ENCODE data around the gene SMIM21.

Gene SMIM21

DNA sequence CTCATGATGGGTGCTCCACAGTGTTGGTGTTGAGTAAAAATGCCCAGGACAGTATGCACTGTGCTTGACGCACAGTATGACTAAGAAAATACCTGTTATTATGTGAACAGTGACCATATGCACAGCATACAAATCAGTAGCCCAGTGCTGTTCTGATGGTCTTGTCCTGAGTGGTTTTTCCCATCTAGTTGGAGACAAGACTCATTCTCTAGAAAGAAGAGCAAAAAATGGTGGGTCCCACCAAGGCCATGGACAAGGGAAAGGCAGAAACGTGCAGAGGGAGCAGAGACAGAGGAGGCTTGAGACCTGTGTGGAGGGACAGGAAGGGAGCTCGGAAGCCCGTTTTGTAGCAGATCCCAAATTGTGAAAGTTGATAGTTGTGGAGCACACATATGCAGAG, 987 bp upstream of the SMIM21 start:
- DNase-seq (ENCODE audit: low read depth in 1 of 2, low spot score in 1 of 2), result no peak

DNA sequence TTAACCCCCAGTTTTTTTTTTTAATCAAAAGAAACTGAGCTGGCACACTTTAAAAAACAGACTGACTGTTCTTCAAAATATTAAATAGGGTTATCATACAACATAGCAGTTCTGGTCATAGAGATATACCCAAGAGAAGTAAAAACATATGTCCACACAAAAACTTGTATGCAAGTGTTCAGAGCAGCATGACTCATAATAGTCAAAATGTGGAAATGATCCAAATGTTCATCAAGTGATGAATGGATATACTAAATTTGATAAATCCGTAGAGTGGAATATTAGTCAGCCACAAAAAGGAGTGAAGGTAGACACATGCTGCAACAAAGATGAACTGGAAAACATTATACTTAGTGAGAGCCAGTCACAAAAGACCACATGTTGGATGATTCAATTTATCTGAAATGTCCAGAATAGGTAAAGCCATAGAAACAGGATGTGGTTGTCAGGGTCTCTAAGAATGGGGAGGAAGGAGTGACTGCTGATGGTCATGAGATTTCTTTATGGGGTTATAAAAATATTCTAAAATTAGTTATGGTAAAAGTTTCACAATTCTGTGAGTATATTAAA, 5.1 kb downstream of the SMIM21 start:
- DNase-seq (ENCODE audit: low read depth in 1 of 2, low spot score in 1 of 2), result no peak

DNA sequence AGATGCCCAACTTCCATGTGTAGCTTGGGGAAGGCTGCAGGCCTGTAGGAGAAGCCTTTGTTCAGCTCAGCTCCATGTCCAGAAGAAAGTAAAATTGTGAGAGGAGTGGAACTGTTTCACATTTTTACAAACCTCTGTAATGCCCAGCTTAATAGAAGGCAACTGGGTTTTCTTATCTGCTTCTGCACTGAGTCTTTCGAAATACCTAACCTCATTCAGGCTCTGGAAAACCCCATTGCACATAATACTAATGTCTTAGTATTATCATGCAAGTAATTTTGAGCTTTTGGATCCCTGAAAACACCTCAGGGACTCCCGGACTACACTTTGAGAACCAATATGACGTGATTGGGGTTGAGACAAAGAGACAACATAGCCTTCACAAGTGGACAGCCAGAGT, 5.8 kb downstream of the SMIM21 start:
- DNase-seq (ENCODE audit: low read depth in 1 of 2, low spot score in 1 of 2), result no peak

DNA sequence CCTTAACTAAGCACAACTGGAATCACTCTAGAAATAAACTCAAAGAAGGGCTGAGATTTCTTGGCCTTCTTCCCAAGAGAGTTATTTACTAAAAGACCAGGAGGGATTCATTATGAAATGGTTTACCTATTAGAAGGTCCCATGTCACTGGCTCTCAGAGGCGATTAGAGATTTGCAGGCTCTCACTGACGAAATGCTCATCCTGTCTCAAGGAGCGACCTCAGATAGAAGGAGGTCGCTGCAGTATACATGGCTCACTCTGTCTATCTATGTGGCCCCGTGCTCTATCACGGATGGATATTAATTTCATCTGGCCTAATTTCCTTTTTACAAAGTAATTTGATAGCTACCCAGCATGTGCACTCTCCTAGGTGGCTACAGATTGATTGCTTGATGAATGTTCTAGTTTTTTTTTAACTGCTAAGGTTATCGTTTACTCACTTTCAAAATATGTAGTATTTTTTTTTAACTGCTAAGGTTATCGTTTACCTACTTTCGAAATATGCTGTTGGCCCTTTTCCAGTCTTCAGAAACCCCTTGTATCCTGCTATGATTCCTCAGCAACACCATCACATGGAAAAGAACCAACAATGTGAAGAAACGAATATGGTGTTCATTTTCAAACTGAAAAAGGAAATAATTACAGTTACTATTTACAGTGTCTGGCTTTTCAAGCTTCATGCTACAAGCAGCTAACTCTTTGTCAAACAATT, 9.1 kb downstream of the SMIM21 start:
- DNase-seq (ENCODE audit: low read depth in 1 of 2, low spot score in 1 of 2), result no peak

DNA sequence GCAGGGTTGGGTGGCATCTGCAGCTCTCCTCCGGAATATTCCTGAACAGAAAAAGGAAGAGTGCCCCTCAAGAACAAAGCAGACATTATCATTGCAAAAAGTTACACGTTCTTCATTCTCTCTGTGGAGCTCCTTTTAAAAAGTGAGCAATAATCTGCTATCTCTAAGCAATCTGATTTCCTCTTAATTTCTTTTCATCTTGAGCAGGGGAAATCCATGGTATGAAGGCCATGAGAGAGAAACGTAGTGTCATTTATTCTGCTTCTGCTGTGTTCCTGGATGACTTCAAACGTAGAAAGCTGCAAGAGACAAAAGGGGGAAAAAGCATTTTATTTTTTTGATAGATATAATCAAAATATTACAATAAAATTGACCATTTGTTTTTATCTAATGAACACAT, 16.9 kb downstream of the SMIM21 start:
- DNase-seq (ENCODE audit: low read depth in 1 of 2, low spot score in 1 of 2), result no peak

DNA sequence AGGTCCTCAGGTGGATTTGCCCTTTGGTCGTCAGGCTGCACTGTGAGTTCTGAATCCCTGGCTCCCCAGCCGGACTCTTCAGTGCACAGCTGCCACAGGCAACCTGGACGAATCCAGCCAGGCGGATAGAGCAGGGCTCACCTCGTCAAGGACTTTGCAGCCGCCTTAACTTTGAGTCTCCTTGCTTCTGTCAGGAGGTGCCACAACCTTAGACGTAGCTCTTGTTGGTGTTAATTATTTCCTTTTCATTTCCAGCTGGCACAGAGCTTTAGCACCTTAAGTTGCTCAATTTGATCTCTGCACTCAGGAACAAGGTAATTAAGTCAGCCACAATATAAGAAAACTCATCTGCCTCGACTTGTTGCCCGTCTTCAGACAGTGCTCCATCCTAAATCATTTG, 17.7 kb downstream of the SMIM21 start:
- DNase-seq (ENCODE audit: low read depth in 1 of 2, low spot score in 1 of 2), result no peak

DNA sequence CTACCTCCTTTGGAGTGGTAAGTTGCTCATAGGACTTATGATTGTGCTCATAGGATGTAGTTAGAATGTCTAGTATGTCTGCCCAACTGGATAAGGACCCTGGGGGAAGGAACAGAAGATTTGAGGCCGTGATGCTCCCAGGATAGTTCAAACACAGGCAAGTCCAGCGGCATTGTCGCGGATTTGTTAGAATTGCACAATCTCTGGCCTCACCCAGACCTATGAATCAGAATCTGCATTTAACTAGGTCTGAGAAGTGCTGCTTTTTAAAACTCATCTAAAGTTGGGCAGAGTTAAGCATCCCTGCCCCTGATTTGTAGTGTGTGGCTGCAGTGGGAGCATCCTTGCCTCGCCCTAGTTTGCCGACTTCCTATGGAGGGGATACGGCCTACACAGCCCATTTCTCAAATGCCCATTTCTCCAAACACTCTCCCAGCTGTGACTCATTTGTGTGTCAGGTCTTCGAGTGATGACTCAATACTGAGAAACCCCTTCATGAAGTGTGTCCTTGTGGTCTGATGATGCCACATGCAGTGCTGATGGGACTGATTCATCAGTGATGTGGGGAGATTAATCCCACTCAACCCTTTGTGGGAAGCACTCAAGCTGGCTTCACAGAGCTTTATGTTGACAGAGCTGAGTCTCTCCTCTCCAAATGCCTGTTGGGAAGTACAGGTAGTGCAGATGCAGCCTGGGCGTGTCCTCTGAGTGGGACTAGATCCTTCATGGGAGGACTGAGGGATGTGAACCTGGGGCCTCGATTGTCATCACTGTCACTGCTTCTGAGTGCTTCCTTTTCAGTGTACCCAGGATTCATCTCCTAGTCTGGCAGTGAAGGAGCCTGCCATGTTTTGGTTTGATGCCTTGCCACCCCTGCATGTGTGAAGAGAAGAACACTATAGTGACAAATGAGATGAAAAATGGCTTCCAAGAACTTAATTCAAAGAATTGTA, 18.7 kb downstream of the SMIM21 start:
- no peak for DNase-seq (ENCODE audit: low read depth in 1 of 2, low spot score in 1 of 2)

DNA sequence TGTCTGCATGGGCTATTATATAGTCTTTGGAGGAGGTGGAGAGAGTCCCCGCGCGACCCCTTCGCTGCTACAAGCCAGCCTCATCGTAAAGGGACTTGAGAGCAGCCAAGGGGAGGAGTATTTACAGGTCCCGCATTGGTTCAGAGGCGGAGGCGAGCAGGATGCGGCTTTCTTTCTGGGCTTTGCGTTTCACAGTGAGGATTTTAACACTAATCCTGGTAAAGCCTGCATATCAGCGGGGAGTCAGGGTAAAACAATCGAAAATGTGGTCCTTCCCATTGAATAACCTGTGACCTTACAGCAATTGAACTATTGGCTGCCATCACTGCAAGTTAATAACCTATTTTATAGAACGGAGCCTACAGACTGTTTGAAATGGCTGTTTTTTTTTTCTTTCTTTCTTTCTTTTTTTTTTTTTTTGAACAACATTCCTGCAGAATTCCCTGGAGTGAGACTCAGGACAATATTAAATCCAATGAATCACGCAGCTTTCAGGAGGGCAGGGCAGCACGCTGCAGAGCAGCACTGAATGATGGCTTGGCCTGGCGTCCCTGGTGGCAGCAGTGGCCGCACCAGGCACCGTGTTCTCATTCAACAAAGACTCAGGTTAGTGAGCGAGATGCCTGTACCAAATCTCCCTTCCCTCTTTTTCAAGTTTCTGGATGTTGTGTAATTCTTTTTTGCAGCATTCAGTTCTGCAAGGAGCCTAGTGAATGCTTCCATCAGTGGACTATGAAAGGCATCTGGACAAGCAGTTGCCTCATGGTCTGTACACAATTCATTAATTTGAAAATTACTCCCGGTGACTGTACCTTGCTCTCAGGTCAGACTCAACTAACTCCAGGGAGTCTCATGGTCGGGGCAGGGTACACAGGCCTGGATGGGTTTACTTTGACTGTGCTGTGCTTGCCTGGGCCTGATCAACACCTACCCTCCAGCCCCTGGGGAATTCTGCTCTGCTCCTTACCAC, 19.8 kb downstream of the SMIM21 start:
- DNase-seq (ENCODE audit: low read depth in 1 of 2, low spot score in 1 of 2), result no peak

DNA sequence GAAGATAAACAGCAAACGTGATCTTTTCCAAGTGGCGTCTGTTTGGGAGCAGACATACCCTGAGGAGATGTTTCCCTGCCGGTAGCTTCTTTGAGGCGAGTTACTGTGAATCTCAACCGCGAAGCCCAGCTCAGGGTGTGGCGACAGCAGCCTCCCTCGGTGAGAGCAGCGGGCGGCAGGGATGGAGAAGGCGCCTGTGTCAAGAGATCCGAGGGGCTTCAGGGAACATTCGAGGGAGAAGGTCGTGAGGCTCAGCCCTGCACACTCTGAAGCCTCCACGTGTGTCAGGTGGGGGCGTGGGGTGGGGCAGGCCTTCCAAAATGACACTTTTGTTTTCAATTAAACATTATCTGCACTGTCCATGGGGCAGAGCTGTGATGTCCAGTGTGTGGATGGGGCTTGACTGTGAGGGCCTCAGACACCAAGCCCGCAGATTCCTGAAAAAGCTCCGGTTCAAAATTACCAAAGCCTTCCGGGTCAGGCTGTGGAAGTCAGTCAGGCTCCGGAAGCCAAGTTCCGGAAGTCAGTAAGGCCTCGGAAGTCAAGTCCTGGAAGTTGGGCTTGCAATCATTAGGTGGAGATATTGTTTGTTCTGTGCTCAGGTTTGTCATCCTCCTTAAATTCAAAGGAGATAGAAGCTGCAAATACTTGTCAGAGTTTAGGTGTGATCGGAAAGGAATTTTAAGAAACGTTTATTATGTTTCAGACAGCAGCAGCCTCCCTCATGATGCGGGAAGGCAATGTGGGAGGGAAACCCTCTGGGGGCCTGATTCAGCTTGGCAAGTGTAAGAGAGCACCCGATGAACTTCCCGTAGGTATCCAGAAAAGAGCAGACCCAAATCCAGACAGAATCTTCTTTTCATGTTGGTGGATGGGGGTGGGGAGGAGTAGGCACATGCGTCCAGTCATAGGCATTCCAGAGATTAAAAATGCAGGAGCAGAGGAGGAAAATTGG, 20.7 kb downstream of the SMIM21 start:
- DNase-seq (ENCODE audit: low read depth in 1 of 2, low spot score in 1 of 2), result no peak

DNA sequence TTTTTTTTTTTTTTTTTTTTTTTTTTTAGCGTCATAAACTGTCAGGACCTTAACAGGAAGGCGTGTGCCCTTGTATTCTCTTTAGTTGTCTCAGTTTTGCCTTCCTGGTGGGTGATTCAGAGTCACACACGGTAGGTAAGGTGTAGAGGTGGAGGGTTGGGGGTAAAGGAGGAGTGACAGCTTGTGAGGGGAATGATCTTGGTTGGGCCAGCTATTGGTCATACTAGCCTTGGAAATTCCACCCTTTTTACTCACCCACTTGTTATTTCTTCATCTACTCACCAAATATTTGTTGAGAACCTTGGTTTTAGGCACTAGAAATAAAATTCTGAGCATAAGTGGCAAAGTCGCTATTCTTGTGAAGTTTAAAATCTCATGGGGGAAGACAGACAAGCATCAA, 22.2 kb downstream of the SMIM21 start:
- no peak for DNase-seq (ENCODE audit: low read depth in 1 of 2, low spot score in 1 of 2)

DNA sequence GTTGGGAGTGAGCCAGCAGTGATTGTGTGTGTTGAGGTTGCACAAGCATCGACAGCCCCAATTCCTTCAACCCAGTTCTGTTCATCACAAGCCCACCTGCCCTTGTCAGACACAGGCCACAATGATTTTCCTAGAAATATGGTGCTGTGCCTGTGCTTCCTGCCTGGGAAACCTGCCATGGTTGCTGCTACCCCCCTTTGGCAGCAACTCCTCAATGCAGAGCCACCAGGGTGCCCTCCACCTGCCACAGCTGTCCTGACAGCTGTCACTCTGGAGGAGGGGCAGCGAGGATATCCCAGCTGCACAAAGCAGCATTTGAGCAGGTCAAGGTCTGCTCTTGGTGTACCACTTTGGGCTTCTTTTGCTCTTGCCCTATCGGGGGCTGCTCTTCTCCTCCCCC, 27.1 kb downstream of the SMIM21 start:
- DNase-seq (ENCODE audit: low read depth in 1 of 2, low spot score in 1 of 2), result no peak

DNA sequence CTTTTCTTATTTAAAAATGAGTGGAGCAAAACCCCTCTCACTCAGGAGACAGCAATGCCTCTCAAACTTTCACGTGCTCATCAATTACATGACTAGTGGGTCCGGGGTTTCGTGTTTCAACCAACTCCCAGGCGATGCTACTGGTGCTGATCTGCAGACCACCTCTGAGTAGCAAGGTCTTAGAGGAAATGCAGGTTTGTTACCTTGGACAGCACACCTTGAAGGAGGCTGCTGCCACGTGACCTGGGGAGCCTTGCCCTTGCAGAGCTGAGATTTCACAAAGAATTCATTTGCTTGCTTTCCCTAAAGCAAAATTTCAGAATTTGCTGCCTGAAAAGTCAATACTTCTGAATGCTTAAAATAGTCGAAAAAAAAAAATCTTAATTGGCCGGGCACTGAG, 32.4 kb downstream of the SMIM21 start:
- no peak for DNase-seq (ENCODE audit: low read depth in 1 of 2, low spot score in 1 of 2)

DNA sequence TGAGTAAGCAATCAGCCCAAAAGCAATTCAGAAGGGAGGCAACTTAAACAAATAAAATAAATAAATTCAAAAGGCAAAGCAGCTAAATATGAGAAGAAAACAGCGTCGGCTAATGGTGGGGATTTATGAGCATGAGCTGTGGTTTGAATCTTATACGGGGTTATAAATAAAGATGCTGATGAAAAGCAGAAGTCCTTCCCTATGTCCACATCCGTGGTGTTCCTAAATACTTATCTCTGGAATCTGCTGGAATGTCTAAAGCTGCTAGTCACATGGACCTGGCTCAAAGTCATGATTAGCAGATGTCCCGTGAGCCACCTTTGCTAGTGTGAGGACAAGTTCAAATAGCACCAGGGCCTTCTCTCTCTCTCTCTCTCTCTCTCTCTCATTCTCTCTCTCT, 33.8 kb downstream of the SMIM21 start:
- DNase-seq (ENCODE audit: low read depth in 1 of 2, low spot score in 1 of 2), result no peak

DNA sequence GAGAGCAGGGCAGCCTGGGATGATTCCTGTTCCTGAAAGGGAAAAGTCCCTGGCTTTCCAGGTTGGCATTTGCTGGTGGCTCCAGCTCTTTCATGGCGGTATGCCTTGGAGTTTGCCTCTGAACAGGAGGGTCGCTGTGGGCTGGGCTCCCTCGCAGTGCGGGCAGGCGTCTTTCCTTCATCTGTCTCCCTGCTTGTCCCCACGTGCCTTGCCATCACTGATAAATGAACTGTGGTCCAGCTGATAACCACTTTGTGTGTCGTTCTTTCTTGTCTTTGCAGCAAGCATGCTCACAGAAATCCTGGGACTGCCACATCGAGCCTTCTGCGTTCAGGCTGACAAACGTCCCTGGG, 35.3 kb downstream of the SMIM21 start:
- no peak for DNase-seq (ENCODE audit: low read depth in 1 of 2, low spot score in 1 of 2)

DNA sequence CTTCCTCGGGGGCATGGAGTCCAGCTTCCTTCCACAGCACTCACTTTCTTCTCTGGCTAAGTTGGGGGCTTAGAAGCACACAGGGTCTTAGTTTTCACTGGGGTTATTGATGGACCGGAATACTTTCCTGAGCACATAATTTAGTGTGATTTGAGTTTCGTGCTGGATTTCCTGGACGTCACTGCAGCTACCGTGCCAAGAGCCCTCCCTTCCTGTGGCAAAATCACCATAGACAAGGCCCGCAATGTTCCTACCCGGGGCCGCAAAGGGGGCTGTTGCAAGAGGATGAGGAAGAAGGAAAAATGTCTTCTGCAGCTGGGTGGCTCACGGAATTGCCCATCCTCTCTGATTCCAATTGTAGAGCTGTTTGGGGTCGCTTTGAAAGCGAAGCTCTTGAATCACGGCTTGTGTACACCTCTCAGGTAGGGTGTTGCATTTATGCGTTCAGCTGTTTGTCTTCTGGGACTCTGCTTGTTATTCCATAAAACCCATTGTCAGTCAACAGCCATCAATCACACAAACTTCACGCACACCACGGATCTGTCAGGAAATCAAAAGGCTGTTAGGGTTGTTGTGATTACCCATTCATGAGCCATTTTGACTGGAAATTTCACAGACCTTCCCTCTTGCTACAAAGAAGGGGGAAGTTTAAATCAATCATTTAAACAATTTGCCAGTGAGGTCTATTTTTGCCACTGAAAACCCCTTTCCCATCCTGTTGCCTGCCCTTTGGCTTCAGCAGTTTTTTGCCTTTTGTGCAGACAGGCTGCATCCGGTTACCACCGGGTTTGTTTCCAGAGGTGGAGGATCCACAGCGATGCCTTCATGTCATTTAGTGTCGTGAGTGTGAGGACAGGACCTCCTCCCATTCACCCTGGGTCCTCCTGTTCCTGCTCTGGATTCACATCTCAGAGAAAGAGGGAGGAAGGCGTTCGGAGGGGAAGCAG, 36.0 kb downstream of the SMIM21 start:
- DNase-seq (ENCODE audit: low read depth in 1 of 2, low spot score in 1 of 2), result no peak

DNA sequence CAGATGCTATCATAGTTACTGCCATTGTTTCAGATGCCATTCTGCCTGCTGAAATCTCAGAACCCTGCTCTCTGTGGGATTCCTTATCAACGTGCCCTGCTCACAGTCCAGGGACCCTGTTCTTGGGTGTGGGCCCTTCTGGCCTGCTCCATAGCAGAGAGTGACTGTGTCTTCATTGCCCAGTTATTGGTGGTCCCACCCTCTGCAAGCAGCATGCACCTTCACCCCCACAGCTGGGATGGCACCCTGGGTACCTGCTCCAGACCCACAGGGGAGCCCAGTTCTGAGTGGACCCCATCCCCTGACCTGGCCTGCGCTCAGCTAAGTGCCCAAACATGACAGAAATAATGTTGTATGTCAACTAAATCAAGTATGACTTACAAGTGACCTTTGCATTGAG, 36.6 kb downstream of the SMIM21 start:
- no peak for DNase-seq (ENCODE audit: low read depth in 1 of 2, low spot score in 1 of 2)

DNA sequence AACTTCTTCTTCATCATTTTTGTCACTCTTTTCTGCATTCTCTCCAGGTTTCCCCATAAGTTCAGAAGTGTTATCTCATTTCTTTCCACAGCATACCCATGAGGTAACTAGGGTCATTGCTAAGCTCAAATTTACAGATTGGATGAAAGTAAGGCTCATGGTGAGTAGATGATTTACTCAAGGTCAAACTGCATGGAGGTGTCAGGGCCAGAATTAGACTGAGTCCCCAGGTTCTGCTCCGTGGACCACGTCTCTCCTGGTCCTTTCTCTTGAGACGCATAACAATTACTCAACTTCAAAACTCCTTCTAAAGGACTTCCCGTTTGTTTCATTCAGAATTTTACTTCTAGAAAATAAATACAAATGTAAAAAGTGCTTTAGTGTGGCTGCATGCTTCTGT, 43.4 kb downstream of the SMIM21 start:
- DNase-seq (ENCODE audit: low read depth in 1 of 2, low spot score in 1 of 2), result no peak

DNA sequence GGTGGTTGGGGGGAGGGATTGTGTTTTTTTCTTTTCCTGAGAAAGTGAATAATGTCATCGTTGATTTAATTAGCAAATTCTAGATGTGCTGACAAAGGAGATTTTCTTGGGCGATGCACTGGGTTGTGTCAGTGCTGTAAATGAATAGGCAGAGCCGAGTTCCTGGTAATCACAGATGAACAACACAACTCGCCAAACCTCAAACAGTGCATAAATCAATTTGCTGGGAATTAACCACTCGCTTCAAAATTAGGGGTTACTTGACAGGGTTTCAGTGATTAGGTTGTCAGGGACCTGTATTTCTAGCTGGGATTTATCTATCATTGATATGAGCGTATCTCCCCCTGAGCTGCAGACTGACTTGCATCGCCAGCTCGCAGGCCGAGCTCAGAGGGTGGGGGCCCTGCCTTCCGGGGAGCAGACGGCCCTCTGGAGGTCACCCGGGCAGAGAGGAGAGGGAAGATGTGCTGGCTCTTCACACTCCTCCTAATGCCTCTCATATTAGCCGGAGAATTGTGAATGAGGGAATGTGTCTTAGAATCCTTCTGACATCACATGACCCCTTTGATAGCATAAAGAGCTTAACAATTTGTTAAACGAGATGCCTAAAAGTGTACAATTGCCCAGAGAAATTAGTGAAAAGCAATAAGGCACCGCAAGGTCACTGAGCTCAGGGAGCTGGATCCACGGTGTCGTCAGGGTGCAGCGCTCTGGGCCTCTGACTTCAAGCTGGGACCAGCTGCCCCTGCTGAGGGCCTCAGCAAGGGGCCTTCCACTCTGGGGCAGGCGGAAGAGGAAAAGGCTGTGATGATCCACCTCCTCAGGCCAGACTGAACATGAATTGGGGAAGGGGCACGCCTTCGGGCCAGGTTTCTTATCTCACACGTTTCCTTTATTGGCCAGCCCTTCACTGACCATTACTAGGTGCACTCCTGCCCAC, 48.9 kb downstream of the SMIM21 start:
- no peak for DNase-seq (ENCODE audit: low read depth in 1 of 2, low spot score in 1 of 2)
